ENCODE data around the gene MPZL1.

Gene MPZL1

DNA sequence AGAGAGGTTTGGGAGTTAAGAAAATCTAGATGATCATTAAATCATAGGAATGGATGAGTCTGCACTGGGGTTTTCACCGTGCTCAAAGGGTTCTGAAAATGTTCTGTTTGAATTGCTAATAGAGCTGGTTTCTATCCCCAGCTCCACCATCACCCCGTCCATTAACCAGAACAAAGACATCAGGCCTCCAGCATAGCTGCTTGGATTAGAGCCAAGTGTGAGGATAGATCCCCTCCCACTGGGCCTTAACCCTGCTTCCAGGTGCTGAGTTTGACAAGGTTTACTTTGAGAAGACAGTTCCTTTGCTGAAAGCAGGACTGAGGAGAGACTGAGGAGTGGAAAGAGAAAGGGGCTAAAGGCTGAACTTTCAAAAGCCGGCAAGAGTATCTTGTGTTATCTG, 48.3 kb downstream of the MPZL1 start:
- Histone ChIP-seq H3K36me3 (ENCODE audit: control insufficient read depth in 1 of 2, insufficient read depth in 2 of 2, low read length in 2 of 2) (peaks cover 31 to 40% of the 10 kb centered on the region in 2 donors), H3K4me3 (ENCODE audit: low read depth in 1 of 2, low read length in 2 of 2) (no peak overlapping the region), H3K27ac (ENCODE audit: low read length) (no peak overlapping the region), H3K4me1 (ENCODE audit: control insufficient read depth in 1 of 2, insufficient read depth in 2 of 2, low read length in 2 of 2) (no peaks in the 10 kb centered on the region), H3K9me3 (ENCODE audit: control insufficient read depth in 1 of 2, low read length in 2 of 2) (no peaks in the 10 kb centered on the region), H3K27me3 (ENCODE audit: low read depth, low read length) (no peaks in the 10 kb centered on the region)

DNA sequence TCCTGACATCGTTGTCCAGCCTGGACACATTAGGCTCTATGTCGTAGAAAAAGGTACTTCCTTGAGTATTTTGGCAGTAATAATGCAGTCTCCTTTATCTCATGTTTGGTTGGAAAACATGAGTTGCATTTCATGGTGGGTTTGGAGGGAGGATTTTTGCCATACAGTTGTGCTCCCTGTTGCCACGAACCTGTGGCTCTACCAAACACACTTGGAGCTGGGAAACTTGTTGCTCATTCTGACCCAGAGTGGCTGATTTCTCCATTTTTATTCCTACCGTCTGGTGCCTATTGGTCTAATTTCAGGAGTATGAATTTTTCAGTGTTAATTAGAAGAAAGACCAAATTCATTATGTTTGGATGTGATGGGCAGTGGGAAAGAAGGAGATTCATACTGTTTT, 50.7 kb downstream of the MPZL1 start:
- H3K36me3 ChIP-seq (ENCODE audit: control insufficient read depth in 1 of 2, insufficient read depth in 2 of 2, low read length in 2 of 2) = peaks cover 45 to 50% of the 10 kb centered on the region in 2 donors
- no peaks in the 10 kb centered on the region for H3K4me1 ChIP-seq (ENCODE audit: control insufficient read depth in 1 of 2, insufficient read depth in 2 of 2, low read length in 2 of 2)
- no peaks in the 10 kb centered on the region for H3K27me3 ChIP-seq (ENCODE audit: low read depth, low read length)
- H3K4me3 ChIP-seq (ENCODE audit: low read depth in 1 of 2, low read length in 2 of 2) = no peak overlapping the region
- H3K9me3 ChIP-seq (ENCODE audit: control insufficient read depth in 1 of 2, low read length in 2 of 2) = no peaks in the 10 kb centered on the region
- H3K27ac ChIP-seq (ENCODE audit: low read length) = no peak overlapping the region

DNA sequence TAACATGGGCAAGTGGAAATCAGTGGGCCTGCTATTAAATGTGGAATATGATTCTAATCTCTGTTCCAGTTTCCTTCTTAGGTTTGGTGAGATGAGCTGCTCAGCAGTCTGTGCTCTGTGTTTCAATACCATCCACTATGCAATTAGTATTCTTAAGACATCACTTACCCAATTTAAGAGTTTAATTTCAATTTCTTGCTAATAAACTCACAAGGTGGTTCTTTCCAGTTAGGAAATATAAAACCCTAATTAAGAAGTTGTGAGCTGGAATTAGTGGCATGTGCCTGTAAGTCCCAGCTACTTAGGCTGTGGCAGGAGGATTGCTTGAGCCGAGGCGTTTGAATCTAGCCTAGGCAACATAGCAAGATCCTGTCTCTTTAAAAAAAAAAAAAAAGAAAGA, 51.7 kb downstream of the MPZL1 start:
- Histone ChIP-seq H3K4me1 (ENCODE audit: control insufficient read depth in 1 of 2, insufficient read depth in 2 of 2, low read length in 2 of 2) (no peaks in the 10 kb centered on the region), H3K9me3 (ENCODE audit: control insufficient read depth in 1 of 2, low read length in 2 of 2) (no peaks in the 10 kb centered on the region), H3K27ac (ENCODE audit: low read length) (no peak overlapping the region), H3K36me3 (ENCODE audit: control insufficient read depth in 1 of 2, insufficient read depth in 2 of 2, low read length in 2 of 2) (peaks cover 43 to 51% of the 10 kb centered on the region in 2 donors), H3K27me3 (ENCODE audit: low read depth, low read length) (no peaks in the 10 kb centered on the region), H3K4me3 (ENCODE audit: low read depth in 1 of 2, low read length in 2 of 2) (no peak overlapping the region)

DNA sequence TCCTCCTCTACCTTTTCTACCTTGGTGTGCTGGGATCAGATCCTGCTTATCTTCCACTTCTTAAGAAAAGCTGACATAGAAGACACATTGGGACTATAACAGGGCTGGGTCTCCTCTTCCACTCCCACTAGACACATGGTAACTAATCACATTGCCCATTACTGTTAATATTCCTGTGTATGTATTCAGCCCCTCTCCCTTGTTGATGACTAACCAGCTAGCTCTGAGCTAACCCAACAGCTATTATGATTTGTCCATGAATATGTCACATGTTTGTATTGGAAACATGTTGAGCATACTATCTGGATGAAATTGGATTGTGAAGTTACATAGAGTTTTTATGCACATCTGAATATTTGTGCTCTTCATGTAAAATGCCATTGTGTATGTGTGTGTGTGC, 52.9 kb downstream of the MPZL1 start:
- Histone ChIP-seq H3K36me3 (ENCODE audit: control insufficient read depth in 1 of 2, insufficient read depth in 2 of 2, low read length in 2 of 2) (peaks cover 32 to 53% of the 10 kb centered on the region in 2 donors), H3K4me1 (ENCODE audit: control insufficient read depth in 1 of 2, insufficient read depth in 2 of 2, low read length in 2 of 2) (no peaks in the 10 kb centered on the region), H3K4me3 (ENCODE audit: low read depth in 1 of 2, low read length in 2 of 2) (no peak overlapping the region), H3K27me3 (ENCODE audit: low read depth, low read length) (no peaks in the 10 kb centered on the region), H3K9me3 (ENCODE audit: control insufficient read depth in 1 of 2, low read length in 2 of 2) (no peaks in the 10 kb centered on the region), H3K27ac (ENCODE audit: low read length) (no peak overlapping the region)

DNA sequence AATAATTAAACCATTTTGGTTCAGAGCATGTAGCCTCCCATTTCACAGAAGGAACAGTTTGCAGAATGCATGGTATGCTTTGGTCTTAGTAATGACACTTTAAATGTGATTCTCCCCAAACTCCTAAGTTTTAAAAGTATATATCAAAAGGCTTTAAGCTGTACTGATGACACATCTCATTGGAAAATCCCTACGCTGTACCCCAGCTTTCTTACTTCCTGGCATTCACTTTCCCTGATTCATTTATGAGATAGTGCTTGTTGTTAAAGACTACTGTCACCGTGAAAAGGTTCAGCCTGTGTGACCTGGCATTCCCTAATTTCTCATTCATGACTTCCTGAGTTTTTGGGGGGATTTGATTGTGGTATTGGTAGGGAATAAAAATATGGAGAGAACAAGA, 53.4 kb downstream of the MPZL1 start:
- Histone ChIP-seq H3K9me3 (ENCODE audit: control insufficient read depth in 1 of 2, low read length in 2 of 2) (no peaks in the 10 kb centered on the region), H3K27ac (ENCODE audit: low read length) (no peak overlapping the region), H3K27me3 (ENCODE audit: low read depth, low read length) (no peaks in the 10 kb centered on the region), H3K4me1 (ENCODE audit: control insufficient read depth in 1 of 2, insufficient read depth in 2 of 2, low read length in 2 of 2) (no peaks in the 10 kb centered on the region), H3K36me3 (ENCODE audit: control insufficient read depth in 1 of 2, insufficient read depth in 2 of 2, low read length in 2 of 2) (peaks cover 30 to 53% of the 10 kb centered on the region in 2 donors), H3K4me3 (ENCODE audit: low read depth in 1 of 2, low read length in 2 of 2) (no peak overlapping the region)

DNA sequence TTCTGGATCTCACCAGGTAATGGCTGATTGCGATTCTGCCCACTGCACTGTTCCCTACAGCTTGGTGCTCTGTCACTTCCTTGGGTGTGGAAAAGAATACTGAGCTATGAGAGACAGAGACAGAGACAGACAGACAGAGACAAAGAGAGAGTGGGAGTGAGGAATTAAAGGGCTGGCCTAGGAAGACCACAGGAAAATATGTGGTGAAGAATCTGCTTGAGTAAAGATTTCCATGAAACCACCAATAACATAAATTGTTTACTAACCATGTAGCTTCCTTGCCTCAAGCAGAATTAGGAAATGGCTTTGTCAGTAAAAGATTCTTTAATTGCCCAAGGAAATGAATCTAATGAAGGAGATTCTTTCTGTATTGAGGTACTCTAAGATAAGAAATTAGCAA, 54.4 kb downstream of the MPZL1 start:
- Histone ChIP-seq H3K36me3 (ENCODE audit: control insufficient read depth in 1 of 2, insufficient read depth in 2 of 2, low read length in 2 of 2) (peaks cover 30 to 54% of the 10 kb centered on the region in 2 donors), H3K27ac (ENCODE audit: low read length) (no peak overlapping the region), H3K27me3 (ENCODE audit: low read depth, low read length) (no peaks in the 10 kb centered on the region), H3K9me3 (ENCODE audit: control insufficient read depth in 1 of 2, low read length in 2 of 2) (no peaks in the 10 kb centered on the region), H3K4me3 (ENCODE audit: low read depth in 1 of 2, low read length in 2 of 2) (no peak overlapping the region), H3K4me1 (ENCODE audit: control insufficient read depth in 1 of 2, insufficient read depth in 2 of 2, low read length in 2 of 2) (no peaks in the 10 kb centered on the region)

DNA sequence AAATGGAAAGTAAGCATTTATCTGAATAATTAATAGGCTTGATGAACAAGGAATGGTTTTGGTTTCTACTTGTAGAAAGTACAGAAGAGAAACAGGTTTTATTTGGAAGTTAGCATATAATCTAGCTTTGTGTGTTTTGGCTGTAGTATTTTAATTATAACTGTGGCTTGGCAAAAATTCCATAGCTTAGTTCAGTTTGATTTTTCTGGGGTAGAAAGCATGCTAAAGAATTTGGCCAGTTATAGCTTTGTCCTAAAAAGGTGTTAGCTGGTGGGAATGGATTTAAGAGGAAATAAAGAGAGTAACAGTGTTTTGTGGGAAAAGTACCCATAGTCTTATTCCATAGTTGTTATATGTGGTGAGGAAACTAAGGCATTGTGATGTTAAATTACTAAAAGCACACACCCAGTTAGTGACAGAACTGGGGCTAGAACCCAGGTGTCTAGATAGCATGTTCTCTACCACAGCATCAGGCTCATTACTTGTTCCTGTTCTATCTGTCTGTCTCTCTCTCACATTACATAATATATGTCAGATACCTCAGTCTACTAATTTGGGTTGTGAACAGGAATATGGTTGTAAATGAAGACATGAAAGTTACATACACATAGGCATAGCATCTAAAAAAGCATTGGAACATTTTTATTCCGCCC, 55.0 kb downstream of the MPZL1 start:
- Histone ChIP-seq H3K27me3 (ENCODE audit: low read depth, low read length) (no peaks in the 10 kb centered on the region), H3K4me3 (ENCODE audit: low read depth in 1 of 2, low read length in 2 of 2) (no peak overlapping the region), H3K27ac (ENCODE audit: low read length) (no peak overlapping the region), H3K36me3 (ENCODE audit: control insufficient read depth in 1 of 2, insufficient read depth in 2 of 2, low read length in 2 of 2) (peaks cover 30 to 52% of the 10 kb centered on the region in 2 donors), H3K4me1 (ENCODE audit: control insufficient read depth in 1 of 2, insufficient read depth in 2 of 2, low read length in 2 of 2) (no peaks in the 10 kb centered on the region), H3K9me3 (ENCODE audit: control insufficient read depth in 1 of 2, low read length in 2 of 2) (no peaks in the 10 kb centered on the region)

DNA sequence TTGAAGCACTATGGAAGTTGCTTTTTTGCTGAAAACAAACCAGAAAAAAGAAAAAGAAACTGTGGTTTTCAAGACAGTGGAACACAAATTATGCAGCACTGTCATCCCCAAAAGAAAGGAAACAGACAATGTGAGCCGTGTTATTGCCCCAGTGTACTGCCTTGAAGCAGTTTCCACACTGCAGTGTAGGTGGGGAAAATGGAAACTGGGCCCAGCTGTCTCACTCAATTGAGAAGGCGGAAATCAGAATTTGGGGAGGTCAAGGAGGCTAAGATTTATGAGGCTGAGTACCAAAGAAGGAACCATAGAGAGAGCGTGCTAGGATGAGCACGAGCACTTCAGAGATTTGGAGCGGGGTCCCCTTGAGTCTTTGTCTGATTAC, 55.5 kb downstream of the MPZL1 start:
- Histone ChIP-seq H3K9me3 (ENCODE audit: control insufficient read depth in 1 of 2, low read length in 2 of 2) (no peaks in the 10 kb centered on the region), H3K4me1 (ENCODE audit: control insufficient read depth in 1 of 2, insufficient read depth in 2 of 2, low read length in 2 of 2) (no peaks in the 10 kb centered on the region), H3K27me3 (ENCODE audit: low read depth, low read length) (no peaks in the 10 kb centered on the region), H3K36me3 (ENCODE audit: control insufficient read depth in 1 of 2, insufficient read depth in 2 of 2, low read length in 2 of 2) (peaks cover 28 to 48% of the 10 kb centered on the region in 2 donors), H3K4me3 (ENCODE audit: low read depth in 1 of 2, low read length in 2 of 2) (no peak overlapping the region), H3K27ac (ENCODE audit: low read length) (no peak overlapping the region)

DNA sequence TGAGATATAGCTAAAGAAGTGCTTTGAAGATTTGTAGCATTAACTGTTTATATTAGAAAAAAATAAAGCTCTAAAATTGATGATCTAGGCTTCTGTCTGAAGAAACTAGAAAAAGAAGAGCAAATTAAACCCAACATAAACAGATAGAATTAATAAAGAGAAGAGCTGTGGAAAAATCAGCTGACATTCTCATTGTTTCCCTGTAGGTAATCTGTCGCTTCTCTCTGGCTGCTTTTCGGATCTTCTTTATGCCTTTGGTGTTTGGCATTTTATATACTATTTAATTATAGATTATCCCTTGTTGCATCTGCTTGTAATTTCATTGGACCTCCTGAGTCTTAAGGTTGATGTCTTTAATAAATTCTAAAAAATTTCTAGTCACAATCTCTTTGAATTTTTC, 59.8 kb downstream of the MPZL1 start:
- Histone ChIP-seq H3K27ac (ENCODE audit: low read length) (no peak overlapping the region), H3K36me3 (ENCODE audit: control insufficient read depth in 1 of 2, insufficient read depth in 2 of 2, low read length in 2 of 2) (peaks cover 15 to 23% of the 10 kb centered on the region in 2 donors), H3K9me3 (ENCODE audit: control insufficient read depth in 1 of 2, low read length in 2 of 2) (no peaks in the 10 kb centered on the region), H3K4me3 (ENCODE audit: low read depth in 1 of 2, low read length in 2 of 2) (no peak overlapping the region), H3K27me3 (ENCODE audit: low read depth, low read length) (no peaks in the 10 kb centered on the region), H3K4me1 (ENCODE audit: control insufficient read depth in 1 of 2, insufficient read depth in 2 of 2, low read length in 2 of 2) (no peaks in the 10 kb centered on the region)

DNA sequence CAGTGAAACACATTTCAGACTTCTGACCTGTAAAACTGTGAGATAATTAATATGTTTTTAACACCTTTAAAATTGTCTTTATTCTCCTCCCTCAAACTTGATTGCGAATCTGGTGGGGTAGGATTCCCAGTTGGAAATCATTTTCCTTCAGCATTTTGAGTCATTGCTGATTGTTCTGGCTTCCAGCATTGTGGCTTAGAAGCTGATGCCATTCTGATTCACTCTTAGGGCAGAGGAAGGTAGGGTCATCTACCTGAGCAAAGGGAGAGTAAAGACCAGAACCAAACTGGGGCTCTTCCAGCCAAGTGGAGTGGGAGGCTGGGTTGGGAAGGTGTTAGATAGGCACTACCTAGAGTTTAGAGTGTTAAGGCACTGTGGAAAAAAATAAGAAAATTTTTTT, 61.2 kb downstream of the MPZL1 start:
- H3K9me3 ChIP-seq (ENCODE audit: control insufficient read depth in 1 of 2, low read length in 2 of 2) = no peaks in the 10 kb centered on the region
- H3K36me3 ChIP-seq (ENCODE audit: control insufficient read depth in 1 of 2, insufficient read depth in 2 of 2, low read length in 2 of 2) = peaks cover 9 to 15% of the 10 kb centered on the region in 2 donors
- no peaks in the 10 kb centered on the region for H3K27me3 ChIP-seq (ENCODE audit: low read depth, low read length)
- H3K4me1 ChIP-seq (ENCODE audit: control insufficient read depth in 1 of 2, insufficient read depth in 2 of 2, low read length in 2 of 2) = no peaks in the 10 kb centered on the region
- H3K4me3 ChIP-seq (ENCODE audit: low read depth in 1 of 2, low read length in 2 of 2) = no peak overlapping the region
- H3K27ac ChIP-seq (ENCODE audit: low read length) = no peak overlapping the region

DNA sequence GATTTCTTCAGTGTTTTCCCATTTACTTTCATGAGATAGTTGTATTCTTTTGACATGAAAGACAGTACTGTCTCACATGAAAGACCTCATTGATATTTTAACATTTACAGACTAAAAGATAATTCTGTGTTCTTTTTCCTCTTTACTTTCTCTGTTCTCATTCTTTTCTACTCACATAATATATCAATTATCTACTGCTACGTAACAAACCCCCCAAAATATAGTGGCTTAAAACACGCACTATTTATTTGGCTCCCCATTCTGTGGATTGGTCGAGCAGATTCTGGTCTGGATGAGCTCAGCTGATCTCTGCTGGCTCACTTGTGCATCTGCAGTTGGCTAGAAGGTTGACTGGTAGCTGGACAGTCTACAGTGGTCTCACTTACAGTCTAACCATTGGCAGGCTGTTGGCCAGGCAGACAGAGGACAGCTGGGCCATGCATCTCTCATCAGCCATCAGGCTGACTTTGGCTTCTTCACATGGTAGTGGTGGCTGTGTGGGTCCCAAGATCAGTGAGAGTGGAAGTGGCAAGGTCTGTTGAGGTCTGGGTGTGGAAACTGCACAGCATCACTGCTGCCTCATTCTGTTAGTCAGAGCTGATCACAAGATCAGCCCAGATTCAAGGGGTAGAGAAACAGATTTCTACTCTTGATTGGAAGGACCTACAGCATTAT, 63.2 kb downstream of the MPZL1 start:
- H3K4me3 ChIP-seq (ENCODE audit: low read depth in 1 of 2, low read length in 2 of 2) = no peak overlapping the region
- no peaks in the 10 kb centered on the region for H3K4me1 ChIP-seq (ENCODE audit: control insufficient read depth in 1 of 2, insufficient read depth in 2 of 2, low read length in 2 of 2)
- H3K36me3 ChIP-seq (ENCODE audit: control insufficient read depth in 1 of 2, insufficient read depth in 2 of 2, low read length in 2 of 2) = peaks cover 20% of the 10 kb centered on the region in 2 donors
- H3K9me3 ChIP-seq (ENCODE audit: control insufficient read depth in 1 of 2, low read length in 2 of 2) = no peaks in the 10 kb centered on the region
- H3K27me3 ChIP-seq (ENCODE audit: low read depth, low read length) = no peaks in the 10 kb centered on the region
- H3K27ac ChIP-seq (ENCODE audit: low read length) = no peak overlapping the region

DNA sequence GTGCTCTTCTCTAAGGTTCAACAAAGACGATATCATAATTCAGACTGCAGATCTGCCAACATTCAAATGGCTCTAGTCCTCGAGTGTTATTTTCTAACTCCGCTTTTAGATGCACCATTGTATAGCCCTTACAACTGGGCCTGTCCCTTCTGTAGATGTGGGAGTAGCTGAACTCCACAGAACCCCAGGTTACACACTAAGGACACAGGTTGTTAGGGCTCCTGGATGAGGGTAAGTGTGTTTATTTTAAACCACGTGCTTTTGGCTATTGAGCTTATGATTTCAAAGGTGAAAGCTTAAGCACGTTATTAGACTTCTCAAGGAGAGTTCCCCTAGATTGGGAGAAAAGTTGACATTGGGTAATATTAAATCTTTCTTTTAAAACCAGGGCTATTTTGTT, 64.7 kb downstream of the MPZL1 start:
- Histone ChIP-seq H3K9me3 (ENCODE audit: control insufficient read depth in 1 of 2, low read length in 2 of 2) (no peaks in the 10 kb centered on the region), H3K4me3 (ENCODE audit: low read depth in 1 of 2, low read length in 2 of 2) (no peak overlapping the region), H3K27me3 (ENCODE audit: low read depth, low read length) (no peaks in the 10 kb centered on the region), H3K36me3 (ENCODE audit: control insufficient read depth in 1 of 2, insufficient read depth in 2 of 2, low read length in 2 of 2) (peaks cover 18 to 25% of the 10 kb centered on the region in 2 donors), H3K27ac (ENCODE audit: low read length) (no peak overlapping the region), H3K4me1 (ENCODE audit: control insufficient read depth in 1 of 2, insufficient read depth in 2 of 2, low read length in 2 of 2) (peaks cover 0 to 6% of the 10 kb centered on the region in 2 donors)
